Stomach (tissue), 9 donors: ENCODE data around the gene TNRC6A. TPM values are rescaled to one million over a fixed set of nuclear protein-coding genes. Genes with fewer than 3 reads are reported as not detected.
A peak's percentile ranks its signal among the peaks of the same experiment; 100 is the strongest.

Experiments
- DNase-seq, 2 donors: peaks; one replicate each; pipeline versions ENCODE4 v3.0.0 to v3.0.0-alpha.2; 2013 to 2019
- H3K27ac ChIP-seq, 5 donors: fragments of 200-600 bp in 4 of 5; sonication (generic) in 4 of 5; one replicate each; pipeline ENCODE4 v1.5.1; 2013 to 2019; ENCODE audit warnings: mild to moderate bottlenecking in 1 of 5, moderate library complexity in 1 of 5
- H3K27me3 ChIP-seq, 3 donors: fragments of 200-600 bp; sonication (generic); one replicate each; pipeline ENCODE4 v1.5.1; 2017 to 2019; ENCODE audit warnings: mixed run types in 1 of 3
- H3K36me3 ChIP-seq, 4 donors: fragments of 200-600 bp; sonication (generic); 1 replicate in 3 of 4; 2 replicates in 1 of 4; pipeline ENCODE4 v1.5.1; 2016 to 2019
- H3K4me1 ChIP-seq, 4 donors: fragments of 200-600 bp; sonication (generic); one replicate each; pipeline ENCODE4 v1.5.1; 2016 to 2019
- H3K4me3 ChIP-seq, 4 donors: fragments of 200-600 bp; sonication (generic) in 3 of 4; one replicate each; pipeline ENCODE4 v1.5.1; 2016 to 2019; ENCODE audit warnings: mild to moderate bottlenecking in 1 of 4
- H3K9me3 ChIP-seq, 4 donors: fragments of 200-600 bp; sonication (generic); one replicate each; pipeline ENCODE4 v1.5.1; 2016 to 2019
- CTCF ChIP-seq, 7 experiments: fragments of 450-650 bp in 4 of 7; fragments of 200-600 bp in 3 of 7; sonication (generic) in 3 of 7; IDR thresholded peaks; one replicate each; pipeline ENCODE4 v1.5.1; 2016 to 2019; ENCODE audit warnings: antibody characterized with exemption in 7 of 7, control low read depth in 2 of 7, mild to moderate bottlenecking in 1 of 7
- EP300 ChIP-seq: sonication (generic); formaldehyde crosslinking; IDR thresholded peaks from one replicate; pipeline ENCODE4 v1.6.1; 2017; ENCODE audit warnings: antibody characterized with exemption
- POLR2A ChIP-seq, 4 donors: fragments of 450-650 bp; IDR thresholded peaks; one replicate each; pipeline ENCODE4 v1.6.1; 2016; ENCODE audit warnings: antibody characterized with exemption in 4 of 4, control low read depth in 2 of 4, mild to moderate bottlenecking in 1 of 4, moderate library complexity in 1 of 4
- POLR2AphosphoS5 ChIP-seq, 3 donors: sonication (generic); formaldehyde crosslinking; IDR thresholded peaks; one replicate each; pipeline ENCODE4 v1.6.1; 2016; ENCODE audit warnings: antibody characterized with exemption in 3 of 3
- WGBS, 5 donors: extraction: QIAGEN DNeasy Blood & Tissue Kit in 3 of 5; methylation state at CpG; one replicate each; pipeline versions ENCODE4 v1.1.5 to v1.1.7; 2013 to 2018; 5-methylcytosine and 5-hydroxymethylcytosine counted together
- intact Hi-C: fragments of 100-400 bp; cut with DNase I; formaldehyde crosslinking; loops from one replicate; pipeline ENCODE4 v1.15.1; 2023; ENCODE audit warnings: low total_unique reads
- polyA plus RNA-seq, 3 donors: library from polyadenylated mRNA; stranded (reverse); fragments of 200-250 nt; gene quantifications; one replicate each; pipeline ENCODE4 v1.2.3, GENCODE V29; 2013
- total RNA-seq, 5 donors: library from RNA; depleted of rRNA; stranded (reverse); fragments of >200 nt; gene quantifications; one replicate each; pipeline versions ENCODE4 v1.1.0 to v1.2.3, GENCODE V29; 2014 to 2016
- donor health status: healthy with polysubstance abuse.
- donor health status: Bipolar disorder and iron deficiency.
- donor health status: healthy.

The TNRC6A gene
- total and polyA plus RNA-seq, 8 donors: 6.8 to 59.6 (median 41.3) TPM

- no peak for TF ChIP-seq EP300
- no peak for TF ChIP-seq POLR2AphosphoS5 (IDR thresholded peaks at IDR 0.05)
- TF ChIP-seq POLR2A (IDR thresholded peaks at IDR 0.05): no peak
- TF ChIP-seq CTCF (IDR thresholded peaks at IDR 0.05): no peak
- Histone ChIP-seq H3K4me3 (peak overlapping the region; percentile 79 to 83 (median 80)), H3K9me3 (no peaks in the 10 kb centered on the region), H3K36me3 (peaks cover 0 to 18% (median 10%) of the 10 kb centered on the region in 4 donors), H3K27me3 (no peaks in the 10 kb centered on the region), H3K27ac (peak overlapping the region; percentile 95 to 98 (median 97)), H3K4me1 (peaks cover 29 to 44% (median 38%) of the 10 kb centered on the region in 4 donors)
- no peak for DNase-seq
- 4 to 8% (median 4%) methylated on average over 8 of the region's 8 CpGs for WGBS, 5 donors
- intact Hi-C loops: no loop called here
These were observed 584 bp upstream of the TNRC6A start for GRCh38 chr16:24728891-24729242.

- H3K4me3 ChIP-seq: peak overlapping the region; percentile 79 to 83 (median 80)
- peaks cover 30 to 57% (median 49%) of the 10 kb centered on the region in 4 donors for H3K4me1 ChIP-seq
- H3K9me3 ChIP-seq: no peaks in the 10 kb centered on the region
- intact Hi-C loops: no loop called here
- peak; percentile 33 to 63 for DNase-seq
- peaks cover 0 to 21% (median 12%) of the 10 kb centered on the region in 4 donors for H3K36me3 ChIP-seq
- no peaks in the 10 kb centered on the region for H3K27me3 ChIP-seq
- TF ChIP-seq CTCF (IDR thresholded peaks at IDR 0.05) (no peak), EP300 (no peak), POLR2AphosphoS5 (IDR thresholded peaks at IDR 0.05) (no peak), POLR2A (IDR thresholded peaks at IDR 0.05) (no peak)
- WGBS, 5 donors: 0 to 1% (median 0%) methylated on average over 39 to 61 of the region's 61 CpGs
- H3K27ac ChIP-seq: peak overlapping the region; percentile 95 to 98 (median 97)
These were observed 732 bp downstream of the TNRC6A start for GRCh38 chr16:24729951-24730815.

- no peak for DNase-seq
- H3K4me1 ChIP-seq: peaks cover 34 to 64% (median 55%) of the 10 kb centered on the region in 4 donors
- H3K27ac ChIP-seq: peak overlapping the region in 4 of 5 donors; percentile 95 to 97 (median 96)
- TF ChIP-seq CTCF (IDR thresholded peaks at IDR 0.05): no peak
- no peak for TF ChIP-seq POLR2A (IDR thresholded peaks at IDR 0.05)
- no peak for TF ChIP-seq POLR2AphosphoS5 (IDR thresholded peaks at IDR 0.05)
- no peak for TF ChIP-seq EP300
- H3K9me3 ChIP-seq: no peaks in the 10 kb centered on the region
- H3K27me3 ChIP-seq: no peaks in the 10 kb centered on the region
- intact Hi-C loops: no loop called here
- WGBS, 5 donors: 11 to 20% (median 17%) methylated on average over 6 of the region's 6 CpGs
- peak overlapping the region; percentile 79 to 83 (median 80) for H3K4me3 ChIP-seq
- H3K36me3 ChIP-seq: peaks cover 0 to 21% (median 12%) of the 10 kb centered on the region in 4 donors
These were observed 1.5 kb downstream of the TNRC6A start for GRCh38 chr16:24730914-24731313.

- TF ChIP-seq POLR2AphosphoS5 (IDR thresholded peaks at IDR 0.05) (no peak), EP300 (no peak), POLR2A (IDR thresholded peaks at IDR 0.05) (no peak), CTCF (IDR thresholded peaks at IDR 0.05) (no peak)
- Histone ChIP-seq H3K4me3 (peak overlapping the region in 3 of 4 donors; percentile 79 to 81 (median 79)), H3K9me3 (no peaks in the 10 kb centered on the region), H3K4me1 (peaks cover 44 to 74% (median 65%) of the 10 kb centered on the region in 4 donors), H3K36me3 (peaks cover 0 to 21% (median 12%) of the 10 kb centered on the region in 4 donors), H3K27ac (peak overlapping the region in 4 of 5 donors; percentile 40 to 97 (median 95)), H3K27me3 (no peaks in the 10 kb centered on the region)
- intact Hi-C loops: no loop called here
- WGBS, 5 donors: 19 to 38% (median 29%) methylated on average over 8 of the region's 8 CpGs
- DNase-seq: peak; percentile 37 to 41
These were observed 2.4 kb downstream of the TNRC6A start for GRCh38 chr16:24731722-24732419.
